Tibial nerve (tissue), 3 donors: ENCODE results near the gene SLC35A4.

Experiments used
- CTCF ChIP-seq, 5 experiments: fragments of 200-600 bp in 3 of 5; fragments of 450-650 bp in 2 of 5; sonication (generic) in 3 of 5; IDR thresholded peaks; one replicate each; pipeline ENCODE4 v1.5.1; 2016 to 2019; ENCODE audit warnings: antibody characterized with exemption in 5 of 5, mild to moderate bottlenecking in 3 of 5, moderate library complexity in 2 of 5
- POLR2A ChIP-seq, 2 donors: fragments of 450-650 bp; IDR thresholded peaks; one replicate each; pipeline ENCODE4 v1.6.1; 2017; ENCODE audit warnings: antibody characterized with exemption in 2 of 2, mild to moderate bottlenecking in 2 of 2, moderate library complexity in 2 of 2

DNA sequence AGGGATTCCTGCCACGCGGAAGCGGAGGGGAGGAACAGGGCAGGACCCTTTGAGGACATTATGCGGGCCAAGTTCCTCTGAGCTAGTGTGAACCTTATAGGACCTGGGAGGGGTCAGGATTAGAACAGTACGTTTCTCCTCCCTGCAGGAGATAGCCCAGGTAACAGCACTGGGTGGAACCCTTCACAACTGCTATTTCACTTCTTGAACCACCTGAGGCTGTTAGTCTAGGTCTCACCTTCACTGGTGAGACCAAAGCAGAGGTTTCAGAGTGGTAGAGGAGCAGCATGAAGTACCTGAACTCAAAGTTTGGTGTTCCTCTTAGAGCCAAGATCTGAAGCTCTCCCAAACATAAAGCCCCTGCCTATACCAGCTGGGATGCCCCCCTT, 16.3 kb upstream of the SLC35A4 start:
- TF ChIP-seq CTCF (IDR thresholded peaks at IDR 0.05) (no peak), POLR2A (IDR thresholded peaks at IDR 0.05) (no peak)
